BLaER1 treated with 17β-estradiol and CSF1 and Interleukin-3, amounts not matched to agents 10 nM and 100 nM (cell line): ENCODE measurements around the gene CRYAA.

Source experiments
- H3K27ac ChIP-seq, 11 experiments: shearing (Covaris generic); formaldehyde crosslinking; 2 replicates each; pipeline ENCODE4 v1.8.1; 2022
- H3K27me3 ChIP-seq, 11 experiments: shearing (Covaris generic); formaldehyde crosslinking; 2 replicates each; pipeline ENCODE4 v1.8.1; 2022
- H3K36me3 ChIP-seq, 11 experiments: shearing (Covaris generic); formaldehyde crosslinking; 2 replicates each; pipeline ENCODE4 v1.8.1; 2022
- H3K4me1 ChIP-seq, 10 experiments: shearing (Covaris generic); formaldehyde crosslinking; 2 replicates each; pipeline ENCODE4 v1.8.1; 2022
- H3K4me2 ChIP-seq, 11 experiments: shearing (Covaris generic); formaldehyde crosslinking; 2 replicates each; pipeline ENCODE4 v1.8.1; 2022
- H3K4me3 ChIP-seq, 10 experiments: shearing (Covaris generic); formaldehyde crosslinking; 2 replicates each; pipeline ENCODE4 v1.8.1; 2022
- H3K9ac ChIP-seq, 11 experiments: shearing (Covaris generic); formaldehyde crosslinking; 2 replicates each; pipeline ENCODE4 v1.8.1; 2022
- H3K9me3 ChIP-seq, 11 experiments: shearing (Covaris generic); formaldehyde crosslinking; replicated peaks in 1 of 11; 2 replicates each; pipeline ENCODE4 v1.8.1; 2022
- H4K20me1 ChIP-seq, 11 experiments: shearing (Covaris generic); formaldehyde crosslinking; 2 replicates each; pipeline ENCODE4 v1.8.1; 2022
- Cebpa-rat ChIP-seq, 11 experiments: shearing (Covaris generic); IDR thresholded peaks; 2 replicates each; pipeline ENCODE4 v1.8.1; 2022

The CRYAA gene

GRCh38 chr21:43211072-43211759 lies 42.4 kb downstream of the CRYAA start:
- no peak for TF ChIP-seq Cebpa-rat (IDR thresholded peaks at IDR 0.05)

GRCh38 chr21:43211760-43212115 lies 42.9 kb downstream of the CRYAA start:
- Histone ChIP-seq H3K9me3 (peaks cover 0 to 8% (median 0%) of the 10 kb centered on the region in 11 experiments; a peak in 2 of 22 replicates), H3K4me3 (no peak overlapping the region), H3K27ac (no peak overlapping the region), H3K4me1 (no peaks in the 10 kb centered on the region; a peak in 1 of 20 replicates), H3K9ac (no peak overlapping the region), H3K27me3 (no peaks in the 10 kb centered on the region), H4K20me1 (no peaks in the 10 kb centered on the region), H3K36me3 (no peaks in the 10 kb centered on the region), H3K4me2 (no peak overlapping the region)
- no peak for TF ChIP-seq Cebpa-rat (IDR thresholded peaks at IDR 0.05)

More at GRCh38 chr21:43211072-43211759, 42.4 kb downstream of the CRYAA start:
- Histone ChIP-seq H3K27me3 (no peaks in the 10 kb centered on the region), H3K9ac (no peak overlapping the region), H3K9me3 (peaks cover 0 to 8% (median 0%) of the 10 kb centered on the region in 11 experiments; a peak in 2 of 22 replicates), H3K4me2 (no peak overlapping the region), H3K4me3 (no peak overlapping the region), H3K4me1 (no peaks in the 10 kb centered on the region; a peak in 1 of 20 replicates), H3K36me3 (no peaks in the 10 kb centered on the region), H4K20me1 (no peaks in the 10 kb centered on the region), H3K27ac (no peak overlapping the region)
